ENCODE results near the gene KRTAP9-2. TPM values are rescaled to one million over a fixed set of nuclear protein-coding genes. Genes with fewer than 3 reads are reported as not detected.
"Not testable (repeated sequence)": the region's sequence is repeated elsewhere in the genome, so short reads cannot be mapped to it uniquely, and the experiment has no call there.

Gene KRTAP9-2
- total and polyA plus RNA-seq, 2 experiments from 2014 or later: not detected

DNA sequence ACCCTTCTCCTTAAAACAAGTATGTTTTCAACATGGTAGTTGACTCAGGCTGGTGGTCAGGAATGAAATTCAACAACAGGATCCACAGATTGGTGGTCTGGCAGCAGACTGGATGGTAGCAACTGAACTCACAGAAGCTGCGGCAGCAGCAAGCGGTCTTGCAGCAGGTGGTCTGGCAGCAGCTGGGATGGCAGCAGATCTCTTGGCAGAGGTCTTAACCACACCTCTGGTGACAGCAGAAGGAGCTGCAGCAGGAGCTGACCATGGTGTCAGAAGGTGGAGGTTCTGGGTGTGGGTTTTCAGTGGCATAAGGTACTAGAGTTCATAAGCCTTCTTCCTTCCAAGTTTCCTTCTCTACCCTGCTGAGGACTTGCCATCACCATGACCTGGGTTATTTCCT, 39.6 kb upstream of the KRTAP9-2 start:
- H2AFZ ChIP-seq: no peak overlapping the region
- no peak overlapping the region for H3K27ac ChIP-seq
- TF ChIP-seq, protein P1, sequence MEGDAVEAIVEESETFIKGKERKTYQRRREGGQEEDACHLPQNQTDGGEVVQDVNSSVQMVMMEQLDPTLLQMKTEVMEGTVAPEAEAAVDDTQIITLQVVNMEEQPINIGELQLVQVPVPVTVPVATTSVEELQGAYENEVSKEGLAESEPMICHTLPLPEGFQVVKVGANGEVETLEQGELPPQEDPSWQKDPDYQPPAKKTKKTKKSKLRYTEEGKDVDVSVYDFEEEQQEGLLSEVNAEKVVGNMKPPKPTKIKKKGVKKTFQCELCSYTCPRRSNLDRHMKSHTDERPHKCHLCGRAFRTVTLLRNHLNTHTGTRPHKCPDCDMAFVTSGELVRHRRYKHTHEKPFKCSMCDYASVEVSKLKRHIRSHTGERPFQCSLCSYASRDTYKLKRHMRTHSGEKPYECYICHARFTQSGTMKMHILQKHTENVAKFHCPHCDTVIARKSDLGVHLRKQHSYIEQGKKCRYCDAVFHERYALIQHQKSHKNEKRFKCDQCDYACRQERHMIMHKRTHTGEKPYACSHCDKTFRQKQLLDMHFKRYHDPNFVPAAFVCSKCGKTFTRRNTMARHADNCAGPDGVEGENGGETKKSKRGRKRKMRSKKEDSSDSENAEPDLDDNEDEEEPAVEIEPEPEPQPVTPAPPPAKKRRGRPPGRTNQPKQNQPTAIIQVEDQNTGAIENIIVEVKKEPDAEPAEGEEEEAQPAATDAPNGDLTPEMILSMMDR (IDR thresholded peaks at IDR 0.05; ENCODE audit: poor library complexity): no peak
- TF ChIP-seq EZH2phosphoT487 (IDR thresholded peaks at IDR 0.05; ENCODE audit: low read depth, severe bottlenecking, unreplicated experiment) (no peak), EZH2 (IDR thresholded peaks at IDR 0.05; ENCODE audit: borderline replicate concordance) (no peak)
- no peaks in the 10 kb centered on the region for H3K9me3 ChIP-seq (ENCODE audit: low read depth)
- no peaks in the 10 kb centered on the region for H3K79me2 ChIP-seq
- no peak for DNase-seq (ENCODE audit: low spot score)
- no peaks in the 10 kb centered on the region for H4K20me1 ChIP-seq (ENCODE audit: insufficient read depth, poor library complexity, severe bottlenecking)
- H3K4me3 ChIP-seq: no peak overlapping the region
- H3K4me1 ChIP-seq (ENCODE audit: insufficient read depth): peaks cover 3% of the 10 kb centered on the region
- WGBS (ENCODE audit: low lambda C conversion rate, missing lambda C conversion rate): 93% methylated on average over 2 of the region's 2 CpGs
- H3K4me2 ChIP-seq: no peak overlapping the region
- no peaks in the 10 kb centered on the region for H3K36me3 ChIP-seq (replicated peaks; ENCODE audit: insufficient read depth, low read depth)
- no peaks in the 10 kb centered on the region for H3K9me2 ChIP-seq (replicated peaks; ENCODE audit: insufficient read depth)
- peaks cover 20% of the 10 kb centered on the region for H3K27me3 ChIP-seq

DNA sequence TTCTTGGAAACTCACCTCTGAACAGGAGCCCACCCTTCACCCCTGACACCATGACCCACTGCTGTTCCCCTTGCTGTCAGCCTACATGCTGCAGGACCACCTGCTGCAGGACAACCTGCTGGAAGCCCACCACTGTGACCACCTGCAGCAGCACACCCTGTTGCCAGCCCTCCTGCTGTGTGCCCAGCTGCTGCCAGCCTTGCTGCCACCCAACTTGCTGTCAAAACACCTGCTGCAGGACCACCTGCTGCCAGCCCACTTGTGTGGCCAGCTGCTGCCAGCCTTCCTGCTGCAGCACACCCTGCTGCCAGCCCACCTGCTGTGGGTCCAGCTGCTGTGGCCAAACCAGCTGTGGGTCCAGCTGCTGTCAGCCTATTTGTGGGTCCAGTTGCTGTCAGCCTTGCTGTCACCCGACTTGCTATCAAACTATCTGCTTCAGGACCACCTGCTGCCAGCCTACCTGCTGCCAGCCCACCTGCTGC, 36.6 kb upstream of the KRTAP9-2 start, which contains the start of gene KRTAP9-1:
KRTAP9-1 (plus strand) TSS at position 51 of the 482 bp plus-strand sequence; CDS start at position 51, 0 bp downstream.
- not testable (repeated sequence) for H3K4me1 ChIP-seq (ENCODE audit: insufficient read depth); H3K4me2 ChIP-seq; H3K27ac ChIP-seq; H3K9me2 ChIP-seq (replicated peaks; ENCODE audit: insufficient read depth); H3K79me2 ChIP-seq; H3K9me3 ChIP-seq (ENCODE audit: low read depth); DNase-seq (ENCODE audit: low spot score); H2AFZ ChIP-seq; H3K4me3 ChIP-seq; H3K36me3 ChIP-seq (replicated peaks; ENCODE audit: insufficient read depth, low read depth); H4K20me1 ChIP-seq (ENCODE audit: insufficient read depth, poor library complexity, severe bottlenecking)
- peaks cover 15% of the 10 kb centered on the region for H3K27me3 ChIP-seq
- 69% methylated on average over 1 of the region's 1 CpG for whole genome bisulfite sequencing (ENCODE audit: low lambda C conversion rate, missing lambda C conversion rate)

DNA sequence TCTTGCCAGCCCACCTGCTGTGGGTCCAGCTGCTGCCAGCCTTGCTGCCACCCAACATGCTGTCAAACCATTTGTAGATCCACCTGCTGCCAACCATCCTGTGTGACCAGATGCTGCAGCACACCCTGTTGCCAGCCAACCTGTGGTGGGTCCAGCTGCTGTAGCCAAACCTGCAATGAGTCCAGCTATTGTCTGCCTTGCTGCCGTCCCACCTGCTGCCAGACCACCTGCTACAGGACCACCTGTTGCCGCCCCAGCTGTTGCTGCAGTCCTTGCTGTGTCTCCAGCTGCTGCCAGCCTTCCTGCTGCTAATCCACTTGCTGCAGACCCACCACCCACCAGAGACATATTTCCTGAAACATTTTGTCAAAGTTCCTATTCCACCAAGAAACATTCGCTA, 36.1 kb upstream of the KRTAP9-2 start:
- H3K9me2 ChIP-seq (replicated peaks; ENCODE audit: insufficient read depth): no peaks in the 10 kb centered on the region
- no peaks in the 10 kb centered on the region for H3K36me3 ChIP-seq (replicated peaks; ENCODE audit: insufficient read depth, low read depth)
- TF ChIP-seq, protein P1 (IDR thresholded peaks at IDR 0.05; ENCODE audit: poor library complexity): no peak
- TF ChIP-seq EZH2phosphoT487 (IDR thresholded peaks at IDR 0.05; ENCODE audit: low read depth, severe bottlenecking, unreplicated experiment) (no peak), EZH2 (IDR thresholded peaks at IDR 0.05; ENCODE audit: borderline replicate concordance) (no peak)
- no peak overlapping the region for H2AFZ ChIP-seq
- no peaks in the 10 kb centered on the region for H3K79me2 ChIP-seq
- no peaks in the 10 kb centered on the region for H3K4me1 ChIP-seq (ENCODE audit: insufficient read depth)
- DNase-seq (ENCODE audit: low spot score): no peak
- 90% methylated on average over 3 of the region's 3 CpGs for WGBS (ENCODE audit: low lambda C conversion rate, missing lambda C conversion rate)
- H3K27ac ChIP-seq: no peak overlapping the region
- H3K4me2 ChIP-seq: no peak overlapping the region
- H4K20me1 ChIP-seq (ENCODE audit: insufficient read depth, poor library complexity, severe bottlenecking): no peaks in the 10 kb centered on the region
- no peaks in the 10 kb centered on the region for H3K9me3 ChIP-seq (ENCODE audit: low read depth)
- H3K4me3 ChIP-seq: no peak overlapping the region
- peaks cover 15% of the 10 kb centered on the region for H3K27me3 ChIP-seq

DNA sequence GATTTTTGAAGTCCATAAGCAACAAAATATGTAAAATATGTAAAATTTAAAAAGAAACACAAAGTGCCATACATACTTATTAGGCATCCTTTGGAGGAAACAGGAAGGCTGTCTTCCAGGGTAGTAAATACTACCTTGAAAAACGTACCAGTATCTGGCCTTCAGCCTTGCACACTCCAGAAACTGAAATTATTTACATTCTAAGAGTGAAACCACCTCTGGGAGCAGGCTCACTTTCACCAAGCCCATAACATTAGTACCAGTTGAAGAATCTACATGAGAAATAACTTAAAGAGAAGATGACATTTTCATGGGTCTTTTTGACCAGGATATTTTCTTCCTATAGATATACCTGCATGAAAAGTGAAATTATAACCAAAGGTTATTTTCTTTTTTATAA, 30.4 kb upstream of the KRTAP9-2 start:
- 63% methylated on average over 1 of the region's 1 CpG for WGBS (ENCODE audit: low lambda C conversion rate, missing lambda C conversion rate)
- no peak overlapping the region for H3K4me3 ChIP-seq
- no peaks in the 10 kb centered on the region for H3K9me2 ChIP-seq (replicated peaks; ENCODE audit: insufficient read depth)
- no peaks in the 10 kb centered on the region for H3K4me1 ChIP-seq (ENCODE audit: insufficient read depth)
- TF ChIP-seq EZH2phosphoT487 (IDR thresholded peaks at IDR 0.05; ENCODE audit: low read depth, severe bottlenecking, unreplicated experiment): no peak
- TF ChIP-seq EZH2 (IDR thresholded peaks at IDR 0.05; ENCODE audit: borderline replicate concordance): no peak
- no peak overlapping the region for H3K27ac ChIP-seq
- no peaks in the 10 kb centered on the region for H3K36me3 ChIP-seq (replicated peaks; ENCODE audit: insufficient read depth, low read depth)
- H2AFZ ChIP-seq: no peak overlapping the region
- H3K27me3 ChIP-seq: no peaks in the 10 kb centered on the region
- no peaks in the 10 kb centered on the region for H4K20me1 ChIP-seq (ENCODE audit: insufficient read depth, poor library complexity, severe bottlenecking)
- H3K9me3 ChIP-seq (ENCODE audit: low read depth): no peaks in the 10 kb centered on the region
- no peak for DNase-seq (ENCODE audit: low spot score)
- no peak overlapping the region for H3K4me2 ChIP-seq
- no peaks in the 10 kb centered on the region for H3K79me2 ChIP-seq

Measured in hepatocyte (in vitro differentiated cells).